AG09319 (cell line): ENCODE measurements around the gene PYROXD2.

ENCODE experiments used
- DNase-seq: peaks from one replicate; pipeline ENCODE4 v3.0.0-alpha.2; 2010; ENCODE audit warnings: low read depth; ENCODE audit errors: extremely low read depth
- CTCF ChIP-seq: IDR thresholded peaks from 2 replicates; pipeline ENCODE4 v1.5.1; 2011; ENCODE audit warnings: low read depth, mild to moderate bottlenecking, inconsistent platforms, low read length, moderate library complexity

Gene PYROXD2

GRCh38 chr10:98446151-98446660 lies 31.2 kb upstream of the PYROXD2 start:
- no peak for TF ChIP-seq CTCF
- DNase-seq, result no peak

- TF ChIP-seq CTCF, result no peak
Observed at GRCh38 chr10:98445200-98445812, 30.3 kb upstream of the PYROXD2 start.

GRCh38 chr10:98444314-98445006 lies 29.5 kb upstream of the PYROXD2 start:
- no peak for DNase-seq

More at GRCh38 chr10:98445200-98445812, 30.3 kb upstream of the PYROXD2 start:
- no peak for DNase-seq

GRCh38 chr10:98438715-98439114 lies 23.7 kb upstream of the PYROXD2 start:
- TF ChIP-seq CTCF, result no peak
- no peak for DNase-seq

More at GRCh38 chr10:98444314-98445006, 29.5 kb upstream of the PYROXD2 start:
- no peak for TF ChIP-seq CTCF

- no peak for DNase-seq
- no peak for TF ChIP-seq CTCF
Observed at GRCh38 chr10:98436704-98437103, 21.7 kb upstream of the PYROXD2 start.

- TF ChIP-seq CTCF, result no peak
- DNase-seq, result no peak
Observed at GRCh38 chr10:98435178-98435577, 20.2 kb upstream of the PYROXD2 start.
